ENCODE data around the gene MEGF9.

The MEGF9 gene

DNA sequence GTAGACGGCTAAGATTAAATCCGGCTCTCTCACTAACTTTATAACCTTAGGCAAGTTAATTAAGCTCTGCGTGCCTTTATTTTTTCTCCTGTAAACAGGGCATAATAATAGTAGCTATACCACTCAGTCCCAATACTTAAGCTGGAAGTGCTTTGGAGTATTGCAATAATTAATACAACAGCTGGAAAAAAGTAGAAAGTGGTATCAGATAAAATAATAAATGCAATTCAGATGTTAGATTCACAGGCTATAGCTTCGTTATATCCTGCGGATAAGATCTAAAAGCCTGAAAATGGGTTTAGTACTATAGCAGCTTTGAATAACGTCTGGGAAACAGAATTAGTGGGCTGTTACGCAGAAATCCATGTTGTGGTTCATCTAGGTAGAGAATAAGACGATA, 51.8 kb downstream of the MEGF9 start:
- Histone ChIP-seq H3K4me3 (replicated peaks; ENCODE audit: low read depth, low read length) (no peak overlapping the region), H3K27me3 (replicated peaks; ENCODE audit: control insufficient read depth, insufficient read depth, low read length) (no peaks in the 10 kb centered on the region), H3K36me3 (ENCODE audit: control insufficient read depth, insufficient read depth, low read length) (no peaks in the 10 kb centered on the region)
- no peak for DNase-seq (ENCODE audit: extremely low read depth, insufficient read length)
- TF ChIP-seq, protein P1, sequence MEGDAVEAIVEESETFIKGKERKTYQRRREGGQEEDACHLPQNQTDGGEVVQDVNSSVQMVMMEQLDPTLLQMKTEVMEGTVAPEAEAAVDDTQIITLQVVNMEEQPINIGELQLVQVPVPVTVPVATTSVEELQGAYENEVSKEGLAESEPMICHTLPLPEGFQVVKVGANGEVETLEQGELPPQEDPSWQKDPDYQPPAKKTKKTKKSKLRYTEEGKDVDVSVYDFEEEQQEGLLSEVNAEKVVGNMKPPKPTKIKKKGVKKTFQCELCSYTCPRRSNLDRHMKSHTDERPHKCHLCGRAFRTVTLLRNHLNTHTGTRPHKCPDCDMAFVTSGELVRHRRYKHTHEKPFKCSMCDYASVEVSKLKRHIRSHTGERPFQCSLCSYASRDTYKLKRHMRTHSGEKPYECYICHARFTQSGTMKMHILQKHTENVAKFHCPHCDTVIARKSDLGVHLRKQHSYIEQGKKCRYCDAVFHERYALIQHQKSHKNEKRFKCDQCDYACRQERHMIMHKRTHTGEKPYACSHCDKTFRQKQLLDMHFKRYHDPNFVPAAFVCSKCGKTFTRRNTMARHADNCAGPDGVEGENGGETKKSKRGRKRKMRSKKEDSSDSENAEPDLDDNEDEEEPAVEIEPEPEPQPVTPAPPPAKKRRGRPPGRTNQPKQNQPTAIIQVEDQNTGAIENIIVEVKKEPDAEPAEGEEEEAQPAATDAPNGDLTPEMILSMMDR (IDR thresholded peaks at IDR 0.05; ENCODE audit: insufficient read depth, low read length, poor library complexity, severe bottlenecking), result no peak

DNA sequence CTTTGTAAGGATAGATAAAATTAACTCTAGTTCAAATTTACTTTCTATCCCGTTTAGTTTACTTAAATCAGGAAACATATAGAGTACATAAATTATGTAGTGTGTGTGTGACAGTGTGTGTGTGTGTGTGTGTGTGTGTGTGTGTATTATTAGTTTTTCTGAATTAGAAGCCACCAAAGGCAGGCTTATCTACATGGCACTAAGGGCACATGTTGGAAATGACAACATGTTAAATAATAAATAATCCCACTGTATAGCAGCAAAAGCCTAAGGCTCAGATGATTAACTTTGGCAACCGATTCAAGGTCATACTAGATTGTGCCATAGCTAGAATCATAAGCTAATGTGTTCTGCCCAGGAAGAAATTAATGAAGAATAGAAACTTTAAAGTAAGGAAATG, 54.6 kb downstream of the MEGF9 start:
- no peak for DNase-seq (ENCODE audit: extremely low read depth, insufficient read length)
- Histone ChIP-seq H3K36me3 (ENCODE audit: control insufficient read depth, insufficient read depth, low read length) (no peaks in the 10 kb centered on the region), H3K4me3 (replicated peaks; ENCODE audit: low read depth, low read length) (no peak overlapping the region), H3K27me3 (replicated peaks; ENCODE audit: control insufficient read depth, insufficient read depth, low read length) (no peaks in the 10 kb centered on the region)
- TF ChIP-seq, protein P1 (IDR thresholded peaks at IDR 0.05; ENCODE audit: insufficient read depth, low read length, poor library complexity, severe bottlenecking), result no peak

DNA sequence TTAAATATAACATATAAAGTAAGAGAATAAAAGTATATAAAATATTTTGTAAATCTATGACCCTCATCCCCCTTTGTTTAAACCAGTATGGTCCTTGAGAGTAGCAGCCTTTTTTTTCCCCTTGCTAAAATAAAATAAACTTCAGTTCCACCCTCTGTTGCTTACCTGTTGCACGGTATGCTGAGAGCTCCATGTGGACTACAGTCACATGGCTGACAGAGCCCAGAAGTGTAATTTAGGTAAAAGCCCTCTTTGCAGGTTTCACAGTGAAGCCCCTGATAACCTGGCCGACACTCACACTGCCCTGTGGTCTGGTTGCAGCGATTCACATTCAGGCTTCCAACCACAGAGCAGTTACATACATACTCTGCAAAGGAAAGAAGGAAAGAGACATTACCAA, 55.1 kb downstream of the MEGF9 start:
- H3K27me3 ChIP-seq (replicated peaks; ENCODE audit: control insufficient read depth, insufficient read depth, low read length), result no peaks in the 10 kb centered on the region
- TF ChIP-seq, protein P1 (IDR thresholded peaks at IDR 0.05; ENCODE audit: insufficient read depth, low read length, poor library complexity, severe bottlenecking), result no peak
- no peak overlapping the region for H3K4me3 ChIP-seq (replicated peaks; ENCODE audit: low read depth, low read length)
- no peak for DNase-seq (ENCODE audit: extremely low read depth, insufficient read length)
- H3K36me3 ChIP-seq (ENCODE audit: control insufficient read depth, insufficient read depth, low read length), result no peaks in the 10 kb centered on the region

DNA sequence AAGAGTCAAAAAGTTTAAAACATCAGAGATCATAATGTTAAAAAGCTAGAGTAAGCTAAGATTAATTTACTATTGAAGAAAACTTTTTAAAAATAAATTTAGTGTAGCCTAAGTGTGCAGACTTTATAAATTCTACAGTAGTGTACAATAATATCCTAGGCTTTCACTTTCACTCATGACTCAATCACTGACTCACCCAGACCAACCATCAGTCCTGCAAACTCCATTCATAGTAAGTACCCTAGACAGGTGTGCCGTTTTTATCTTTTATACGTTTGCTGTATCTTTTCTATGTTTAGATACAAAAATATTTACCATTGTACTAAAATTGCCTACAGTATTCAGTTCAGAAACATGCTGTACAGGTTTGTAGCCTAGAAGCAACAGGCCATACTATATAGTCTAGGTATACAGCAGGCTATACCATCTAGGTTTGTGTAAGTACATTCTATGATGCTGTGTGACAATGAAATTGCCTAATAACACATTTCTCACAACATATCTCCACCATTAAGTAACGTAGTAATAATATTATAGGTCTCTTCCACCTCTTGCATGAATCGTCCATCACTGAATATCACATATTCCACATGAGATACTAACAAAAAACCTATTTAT, 59.2 kb downstream of the MEGF9 start:
- Histone ChIP-seq H3K36me3 (ENCODE audit: control insufficient read depth, insufficient read depth, low read length) (no peaks in the 10 kb centered on the region), H3K27me3 (replicated peaks; ENCODE audit: control insufficient read depth, insufficient read depth, low read length) (no peaks in the 10 kb centered on the region), H3K4me3 (replicated peaks; ENCODE audit: low read depth, low read length) (no peak overlapping the region)
- no peak for DNase-seq (ENCODE audit: extremely low read depth, insufficient read length)
- TF ChIP-seq, protein P1 (IDR thresholded peaks at IDR 0.05; ENCODE audit: insufficient read depth, low read length, poor library complexity, severe bottlenecking), result no peak

DNA sequence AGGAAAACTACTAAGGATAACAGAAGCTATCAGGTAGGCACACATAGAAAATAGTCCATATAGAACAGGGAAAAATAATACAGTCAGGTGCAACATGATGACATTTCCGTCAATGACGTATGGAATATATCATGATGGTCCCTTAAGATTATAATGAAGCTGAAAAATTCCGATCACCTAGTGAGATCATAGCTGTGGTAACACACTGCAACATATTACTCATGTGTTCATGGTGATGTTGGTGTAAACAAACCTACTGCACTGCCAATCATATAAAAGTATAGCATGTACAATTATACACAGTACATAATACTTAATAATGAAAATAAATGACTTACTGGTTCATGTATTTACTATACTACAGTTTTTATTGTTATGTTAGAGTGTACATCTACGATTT, 60.0 kb downstream of the MEGF9 start:
- H3K4me3 ChIP-seq (replicated peaks; ENCODE audit: low read depth, low read length), result no peak overlapping the region
- no peak for DNase-seq (ENCODE audit: extremely low read depth, insufficient read length)
- TF ChIP-seq, protein P1 (IDR thresholded peaks at IDR 0.05; ENCODE audit: insufficient read depth, low read length, poor library complexity, severe bottlenecking), result no peak
- no peaks in the 10 kb centered on the region for H3K27me3 ChIP-seq (replicated peaks; ENCODE audit: control insufficient read depth, insufficient read depth, low read length)
- H3K36me3 ChIP-seq (ENCODE audit: control insufficient read depth, insufficient read depth, low read length), result no peaks in the 10 kb centered on the region

GRCh38 chr9:120653762-120654161, 60.5 kb downstream of the MEGF9 start:
- no peaks in the 10 kb centered on the region for H3K27me3 ChIP-seq (replicated peaks; ENCODE audit: control insufficient read depth, insufficient read depth, low read length)
- TF ChIP-seq, protein P1 (IDR thresholded peaks at IDR 0.05; ENCODE audit: insufficient read depth, low read length, poor library complexity, severe bottlenecking), result no peak
- H3K4me3 ChIP-seq (replicated peaks; ENCODE audit: low read depth, low read length), result no peak overlapping the region
- no peak for DNase-seq (ENCODE audit: extremely low read depth, insufficient read length)
- H3K36me3 ChIP-seq (ENCODE audit: control insufficient read depth, insufficient read depth, low read length), result no peaks in the 10 kb centered on the region
